Panc1 (cell line): ENCODE data around the gene FGG. TPM values are rescaled to one million over a fixed set of nuclear protein-coding genes. Genes with fewer than 3 reads are reported as not detected.

Source experiments
- ATAC-seq: fragments of 200-7000 bp; cut with Tn5 transposase; 2 replicates; pipeline ENCODE4 v1.9.1; 2020; ENCODE audit warnings: mild to moderate bottlenecking, moderate library complexity
- BruUV-seq: library from RNA; stranded (reverse); fragments of 400-500 nt; replicated peaks from 2 replicates; lab custom pipeline; 2021; lab: Mats Ljungman, UMichigan
- CTCF ChIA-PET: fragments of 300-600 bp; sonication (Branson Sonifier 250); formaldehyde crosslinking; loops from one replicate; lab custom pipeline; 2022; ENCODE audit warnings: antibody characterized with exemption; lab: Charles Lee
- POLR2A ChIA-PET: fragments of 300-600 bp; sonication (Branson Sonifier 250); formaldehyde crosslinking; loops from one replicate; lab custom pipeline; 2022; ENCODE audit warnings: antibody characterized with exemption; lab: Charles Lee
- DNase-seq: peaks from one replicate; pipeline ENCODE4 v3.0.0-alpha.2; 2010; ENCODE audit warnings: low read depth, low spot score
- H3K27ac ChIP-seq: 2 replicates; pipeline ENCODE4 v1.5.1; 2011; ENCODE audit warnings: mild to moderate bottlenecking, low read length, inconsistent platforms
- H3K27me3 ChIP-seq: fragments of 200-500 bp; sonication (Bioruptor generic); 2 replicates; pipeline ENCODE4 v1.6.0; 2014; ENCODE audit warnings: low read length, inconsistent platforms; ENCODE audit not compliant: control insufficient read depth, insufficient read depth
- H3K36me3 ChIP-seq: fragments of 200-500 bp; sonication (Bioruptor generic); 2 replicates; pipeline ENCODE4 v1.5.1; 2014; ENCODE audit warnings: inconsistent platforms, mild to moderate bottlenecking, low read length, moderate library complexity; ENCODE audit not compliant: control insufficient read depth, insufficient read depth
- H3K4me1 ChIP-seq: 2 replicates; pipeline ENCODE4 v1.5.1; 2011; ENCODE audit warnings: inconsistent platforms, mild to moderate bottlenecking, low read length, moderate library complexity; ENCODE audit not compliant: control insufficient read depth, insufficient read depth
- H3K4me3 ChIP-seq, 2 experiments: 2 replicates each; pipeline ENCODE4 v1.5.1; 2011 to 2012; ENCODE audit warnings: low read depth in 2 of 2, low read length in 2 of 2, mild to moderate bottlenecking in 2 of 2, inconsistent platforms in 1 of 2, moderate library complexity in 1 of 2
- H3K9me3 ChIP-seq: fragments of 200-500 bp; sonication (Bioruptor generic); 2 replicates; pipeline ENCODE4 v1.5.1; 2014; ENCODE audit warnings: low read depth, mild to moderate bottlenecking, inconsistent platforms, low read length, moderate library complexity; ENCODE audit not compliant: control insufficient read depth, insufficient read depth
- POLR2AphosphoS5 ChIP-seq: IDR thresholded peaks from 2 replicates; pipeline ENCODE4 v1.6.1; 2012; ENCODE audit warnings: mild to moderate bottlenecking, low read depth, low read length, moderate library complexity
- SIN3A ChIP-seq: IDR thresholded peaks from 2 replicates; pipeline ENCODE4 v1.6.1; 2012; ENCODE audit warnings: low read depth, mild to moderate bottlenecking, low read length, moderate library complexity, borderline replicate concordance; ENCODE audit not compliant: insufficient read depth
- TCF7L2 ChIP-seq: IDR thresholded peaks from 2 replicates; pipeline ENCODE4 v1.6.1; 2011; ENCODE audit warnings: mild to moderate bottlenecking, low read depth, low read length, inconsistent platforms
- in situ Hi-C: cut with HindIII; loops from 2 replicates; pipeline ENCODE4 v1.10.0; 2016; ENCODE audit warnings: low sequenced_read_pairs, low pct_unique_long_range_greater_than_20kb
- intact Hi-C: fragments of 100-400 bp; cut with micrococcal nuclease; formaldehyde crosslinking; loops from one replicate; pipeline ENCODE4 v1.10.0; 2022; ENCODE audit not compliant: unreplicated experiment
- total RNA-seq: library from RNA; stranded (reverse); gene quantifications from one replicate; pipeline ENCODE4 v1.2.1, GENCODE V29; 2021; ENCODE audit not compliant: unreplicated experiment
- TF ChIP-seq, protein P1 (sequence below): fragments of 450-650 bp; IDR thresholded peaks from 2 replicates; pipeline ENCODE4 v1.5.1; 2017; ENCODE audit warnings: mild to moderate bottlenecking
- TF ChIP-seq, protein P2 (sequence below), 2 experiments: IDR thresholded peaks; 2 replicates each; pipeline ENCODE4 v1.6.1; 2011 to 2012; ENCODE audit warnings: low read depth in 2 of 2, control low read depth in 1 of 2, low read length in 1 of 2, mild to moderate bottlenecking in 1 of 2, moderate library complexity in 1 of 2; ENCODE audit not compliant: insufficient read depth in 1 of 2

The FGG gene
- total RNA-seq, 1 experiment from 2014 or later, result 1.8 TPM

DNA sequence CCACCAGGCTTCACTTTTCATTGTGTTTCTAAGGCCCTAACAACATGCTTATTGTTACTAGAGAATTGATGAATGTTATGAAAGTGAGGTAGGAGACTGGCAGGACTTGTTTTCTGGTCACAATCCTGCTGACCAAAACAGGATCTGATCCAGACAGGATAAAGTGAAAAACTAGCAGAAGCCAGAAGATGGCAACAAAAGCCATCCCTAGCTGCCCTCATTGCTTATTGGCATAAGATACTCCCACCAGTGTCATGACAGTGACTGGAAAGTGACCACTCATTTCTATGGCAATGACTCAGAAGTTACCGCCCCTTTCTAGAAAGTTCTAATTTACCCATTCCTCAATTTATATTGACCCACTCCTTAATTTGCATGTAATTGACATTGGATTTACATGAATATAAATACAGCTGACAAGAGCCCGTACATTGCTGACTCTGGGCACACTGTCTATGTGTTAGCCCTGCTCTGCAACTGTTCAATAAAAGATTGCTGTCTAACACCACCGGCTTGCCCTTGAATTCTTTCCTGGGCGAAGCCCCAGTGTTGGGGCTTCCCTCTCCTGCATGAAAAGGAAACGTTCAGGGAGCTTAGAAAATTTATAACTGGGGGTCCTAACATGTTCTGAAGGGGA lies 30.0 kb upstream of the FGG start:
- no TSS peak for BruUV-seq
- Histone ChIP-seq H3K4me1 (no peaks in the 10 kb centered on the region), H3K27me3 (no peaks in the 10 kb centered on the region), H3K4me3 (no peak overlapping the region), H3K27ac (no peak overlapping the region), H3K9me3 (no peaks in the 10 kb centered on the region), H3K36me3 (no peaks in the 10 kb centered on the region)
- TF ChIP-seq, protein P1, sequence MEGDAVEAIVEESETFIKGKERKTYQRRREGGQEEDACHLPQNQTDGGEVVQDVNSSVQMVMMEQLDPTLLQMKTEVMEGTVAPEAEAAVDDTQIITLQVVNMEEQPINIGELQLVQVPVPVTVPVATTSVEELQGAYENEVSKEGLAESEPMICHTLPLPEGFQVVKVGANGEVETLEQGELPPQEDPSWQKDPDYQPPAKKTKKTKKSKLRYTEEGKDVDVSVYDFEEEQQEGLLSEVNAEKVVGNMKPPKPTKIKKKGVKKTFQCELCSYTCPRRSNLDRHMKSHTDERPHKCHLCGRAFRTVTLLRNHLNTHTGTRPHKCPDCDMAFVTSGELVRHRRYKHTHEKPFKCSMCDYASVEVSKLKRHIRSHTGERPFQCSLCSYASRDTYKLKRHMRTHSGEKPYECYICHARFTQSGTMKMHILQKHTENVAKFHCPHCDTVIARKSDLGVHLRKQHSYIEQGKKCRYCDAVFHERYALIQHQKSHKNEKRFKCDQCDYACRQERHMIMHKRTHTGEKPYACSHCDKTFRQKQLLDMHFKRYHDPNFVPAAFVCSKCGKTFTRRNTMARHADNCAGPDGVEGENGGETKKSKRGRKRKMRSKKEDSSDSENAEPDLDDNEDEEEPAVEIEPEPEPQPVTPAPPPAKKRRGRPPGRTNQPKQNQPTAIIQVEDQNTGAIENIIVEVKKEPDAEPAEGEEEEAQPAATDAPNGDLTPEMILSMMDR, result no peak
- TF ChIP-seq SIN3A, result no peak
- TF ChIP-seq, protein P2, sequence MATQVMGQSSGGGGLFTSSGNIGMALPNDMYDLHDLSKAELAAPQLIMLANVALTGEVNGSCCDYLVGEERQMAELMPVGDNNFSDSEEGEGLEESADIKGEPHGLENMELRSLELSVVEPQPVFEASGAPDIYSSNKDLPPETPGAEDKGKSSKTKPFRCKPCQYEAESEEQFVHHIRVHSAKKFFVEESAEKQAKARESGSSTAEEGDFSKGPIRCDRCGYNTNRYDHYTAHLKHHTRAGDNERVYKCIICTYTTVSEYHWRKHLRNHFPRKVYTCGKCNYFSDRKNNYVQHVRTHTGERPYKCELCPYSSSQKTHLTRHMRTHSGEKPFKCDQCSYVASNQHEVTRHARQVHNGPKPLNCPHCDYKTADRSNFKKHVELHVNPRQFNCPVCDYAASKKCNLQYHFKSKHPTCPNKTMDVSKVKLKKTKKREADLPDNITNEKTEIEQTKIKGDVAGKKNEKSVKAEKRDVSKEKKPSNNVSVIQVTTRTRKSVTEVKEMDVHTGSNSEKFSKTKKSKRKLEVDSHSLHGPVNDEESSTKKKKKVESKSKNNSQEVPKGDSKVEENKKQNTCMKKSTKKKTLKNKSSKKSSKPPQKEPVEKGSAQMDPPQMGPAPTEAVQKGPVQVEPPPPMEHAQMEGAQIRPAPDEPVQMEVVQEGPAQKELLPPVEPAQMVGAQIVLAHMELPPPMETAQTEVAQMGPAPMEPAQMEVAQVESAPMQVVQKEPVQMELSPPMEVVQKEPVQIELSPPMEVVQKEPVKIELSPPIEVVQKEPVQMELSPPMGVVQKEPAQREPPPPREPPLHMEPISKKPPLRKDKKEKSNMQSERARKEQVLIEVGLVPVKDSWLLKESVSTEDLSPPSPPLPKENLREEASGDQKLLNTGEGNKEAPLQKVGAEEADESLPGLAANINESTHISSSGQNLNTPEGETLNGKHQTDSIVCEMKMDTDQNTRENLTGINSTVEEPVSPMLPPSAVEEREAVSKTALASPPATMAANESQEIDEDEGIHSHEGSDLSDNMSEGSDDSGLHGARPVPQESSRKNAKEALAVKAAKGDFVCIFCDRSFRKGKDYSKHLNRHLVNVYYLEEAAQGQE (IDR thresholded peaks at IDR 0.05; ENCODE audit: insufficient read depth in 1 of 2, low read depth in 2 of 2, low read length in 1 of 2), result no peak
- TF ChIP-seq TCF7L2, result no peak
- no peak for TF ChIP-seq POLR2AphosphoS5
- ATAC-seq (no peak), DNase-seq (no peak)
- in situ Hi-C loops (no loop called here), intact Hi-C loops (no loop called here)
- POLR2A ChIA-PET, result no interaction called here
- CTCF ChIA-PET, result no interaction called here

DNA sequence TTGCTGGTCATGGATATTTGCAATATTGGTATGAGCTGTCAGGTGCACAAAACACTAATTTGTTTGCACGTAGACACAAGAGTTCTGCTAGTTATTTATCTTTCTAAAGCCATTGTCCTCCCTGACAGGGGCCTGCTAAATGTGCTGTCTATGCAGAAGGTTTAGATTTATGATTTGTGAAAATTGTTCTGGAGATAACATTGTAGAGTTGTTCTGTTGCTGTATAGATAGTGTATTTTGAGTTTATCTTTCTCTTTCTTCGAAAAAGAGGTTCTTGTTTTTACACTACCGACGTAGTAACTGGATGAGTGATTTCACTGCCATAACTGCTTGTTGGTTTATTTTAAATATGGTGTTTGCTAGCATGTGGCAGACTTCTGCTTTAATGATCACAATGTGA lies 28.5 kb upstream of the FGG start:
- no peaks in the 10 kb centered on the region for H3K4me1 ChIP-seq
- no peaks in the 10 kb centered on the region for H3K27me3 ChIP-seq
- H3K4me3 ChIP-seq, result no peak overlapping the region
- BruUV-seq, result no TSS peak
- no peaks in the 10 kb centered on the region for H3K9me3 ChIP-seq
- CTCF ChIA-PET, result no interaction called here
- ATAC-seq (no peak), DNase-seq (no peak)
- TF ChIP-seq SIN3A, result no peak
- TF ChIP-seq, protein P2 (IDR thresholded peaks at IDR 0.05; ENCODE audit: insufficient read depth in 1 of 2, low read depth in 2 of 2, low read length in 1 of 2), result no peak
- TF ChIP-seq, protein P1, result no peak
- TF ChIP-seq POLR2AphosphoS5, result no peak
- TF ChIP-seq TCF7L2, result no peak
- H3K27ac ChIP-seq, result no peak overlapping the region
- POLR2A ChIA-PET, result no interaction called here
- intact Hi-C loops, result no loop called here
- in situ Hi-C loops, result no loop called here
- H3K36me3 ChIP-seq, result no peaks in the 10 kb centered on the region
